ENCODE data around the gene TMEM256. TPM values are rescaled to one million over a fixed set of nuclear protein-coding genes. Genes with fewer than 3 reads are reported as not detected.

TMEM256 gene
- total RNA-seq, 2 experiments from 2014 or later = 55.8 to 60.6 TPM

DNA sequence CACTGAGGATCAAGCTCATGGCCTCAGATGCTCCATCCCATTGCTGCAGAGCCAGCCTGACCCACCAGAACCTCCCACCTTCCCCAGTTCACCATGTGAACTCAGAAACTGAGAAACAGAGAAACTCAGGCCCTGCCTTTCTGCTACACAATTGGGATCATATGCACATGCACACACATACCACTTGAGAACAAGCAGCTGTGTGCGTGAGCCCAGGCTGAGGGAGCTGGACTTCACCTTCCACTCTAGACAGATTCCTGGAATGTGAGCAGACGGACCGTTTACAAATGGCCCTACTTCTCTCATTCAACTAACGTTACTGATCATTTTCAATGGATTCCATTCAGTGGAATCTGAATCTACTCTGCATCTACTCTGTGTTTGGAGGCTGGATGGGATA is 19.8 kb upstream of the TMEM256 start:
- Mint-ChIP-seq H3K27ac (no peak overlapping the region), H3K27me3 (no peaks in the 10 kb centered on the region), H3K9me3 (no peaks in the 10 kb centered on the region), H3K4me3 (no peak overlapping the region), H3K4me1 (ENCODE audit: low read depth) (no peaks in the 10 kb centered on the region), H3K36me3 (ENCODE audit: low read depth) (no peaks in the 10 kb centered on the region)
- TF ChIP-seq CTCF (IDR thresholded peaks at IDR 0.05) = no peak
- intact Hi-C loops (cut with micrococcal nuclease) = no loop called here
- ChIA-PET CTCF (interaction anchor here (0.7 to 1.0 kb wide), 2 partner anchors 13 to 128 kb away, joined by 3 read pairs; no protein-coding TSS in a partner anchor), POLR2A (interaction anchor here (0.8 kb wide), 1 partner anchor 61 kb away, joined by 3 read pairs; no protein-coding TSS in a partner anchor)
- ATAC-seq (no peak), DNase-seq (no peak)

- no peak for TF ChIP-seq CTCF (IDR thresholded peaks at IDR 0.05)
- ATAC-seq (no peak), DNase-seq (no peak)
- H3K27ac Mint-ChIP-seq = no peak overlapping the region
- no peaks in the 10 kb centered on the region for H3K27me3 Mint-ChIP-seq
- H3K4me1 Mint-ChIP-seq (ENCODE audit: low read depth) = no peaks in the 10 kb centered on the region
- H3K4me3 Mint-ChIP-seq = no peak overlapping the region
- CTCF ChIA-PET = no interaction called here
- intact Hi-C loops (cut with micrococcal nuclease) = no loop called here
- POLR2A ChIA-PET = interaction anchor here (2.5 kb wide), 1 partner anchor 64 kb away, joined by 8 read pairs; the partner anchor contains the start of gene POLR2A
- H3K9me3 Mint-ChIP-seq = no peaks in the 10 kb centered on the region
- H3K36me3 Mint-ChIP-seq (ENCODE audit: low read depth) = no peaks in the 10 kb centered on the region
Measured at GRCh38 chr17:7421186-7421585, 17.3 kb upstream of the TMEM256 start.

GRCh38 chr17:7419819-7420610 is 16.1 kb upstream of the TMEM256 start, which contains the start of gene SPEM1:
Gene SPEM1, plus strand, starts transcription at chr17:7420324. Its CDS starts 61 bp downstream, at chr17:7420385.
- Mint-ChIP-seq H3K9me3 (no peaks in the 10 kb centered on the region), H3K36me3 (ENCODE audit: low read depth) (no peaks in the 10 kb centered on the region), H3K4me1 (ENCODE audit: low read depth) (no peaks in the 10 kb centered on the region), H3K27me3 (no peaks in the 10 kb centered on the region), H3K4me3 (no peak within 1 kb of the TSS), H3K27ac (no peak within 1 kb of the TSS)
- ChIA-PET POLR2A (interaction anchor here (2.5 kb wide), 1 partner anchor 65 kb away, joined by 8 read pairs; the partner anchor contains the start of gene POLR2A), CTCF (no interaction called here)
- no peak for TF ChIP-seq CTCF (IDR thresholded peaks at IDR 0.05)
- DNase-seq = no peak
- ATAC-seq = no peak
- intact Hi-C loops (cut with micrococcal nuclease) = no loop called here

- Mint-ChIP-seq H3K36me3 (ENCODE audit: low read depth) (no peaks in the 10 kb centered on the region), H3K27ac (no peak overlapping the region)
- intact Hi-C loops (cut with micrococcal nuclease) = no loop called here
Measured at GRCh38 chr17:7418472-7419152, 14.7 kb upstream of the TMEM256 start.

More at GRCh38 chr17:7418472-7419152, 14.7 kb upstream of the TMEM256 start:
- no peaks in the 10 kb centered on the region for H3K9me3 Mint-ChIP-seq
- no peak for DNase-seq
- no peaks in the 10 kb centered on the region for H3K27me3 Mint-ChIP-seq
- H3K4me1 Mint-ChIP-seq (ENCODE audit: low read depth) = no peaks in the 10 kb centered on the region
- H3K4me3 Mint-ChIP-seq = no peak overlapping the region
- ChIA-PET POLR2A (interaction anchor here (1.0 to 2.5 kb wide), 2 partner anchors 10 to 66 kb away, joined by 3 to 8 read pairs; partner anchors contain the start of gene POLR2A), CTCF (no interaction called here)
- no peak for ATAC-seq
- no peak for TF ChIP-seq CTCF (IDR thresholded peaks at IDR 0.05)
